HG02970 (cell line): Measurements from ENCODE around the gene UBASH3A.

ENCODE experiments used
- ATAC-seq: cut with Tn5 transposase; IDR thresholded peaks from one replicate; pipeline ENCODE4 v1.9.1; 2021; ENCODE audit warnings: mild to moderate bottlenecking, moderate library complexity, moderate number of reproducible peaks; ENCODE audit not compliant: unreplicated experiment, low FRiP score

Gene UBASH3A

GRCh38 chr21:42443876-42444744 is 40.4 kb downstream of the UBASH3A start:
- no peak for ATAC-seq

GRCh38 chr21:42444745-42445059 is 41.0 kb downstream of the UBASH3A start:
- ATAC-seq, result no peak

GRCh38 chr21:42445311-42445710 is 41.6 kb downstream of the UBASH3A start:
- no peak for ATAC-seq

- ATAC-seq, result no peak
Measured at GRCh38 chr21:42446531-42446930, 42.8 kb downstream of the UBASH3A start.

- ATAC-seq, result no peak
Measured at GRCh38 chr21:42447182-42447581, 43.5 kb downstream of the UBASH3A start.

- no peak for ATAC-seq
Measured at GRCh38 chr21:42447732-42448131, 44.0 kb downstream of the UBASH3A start.

GRCh38 chr21:42448686-42449085 is 45.0 kb downstream of the UBASH3A start:
- no peak for ATAC-seq

GRCh38 chr21:42451941-42452340 is 48.2 kb downstream of the UBASH3A start:
- no peak for ATAC-seq

GRCh38 chr21:42452401-42453223 is 48.9 kb downstream of the UBASH3A start:
- ATAC-seq, result no peak

- ATAC-seq, result no peak
Measured at GRCh38 chr21:42453224-42453985, 49.7 kb downstream of the UBASH3A start.

GRCh38 chr21:42453986-42454570 is 50.4 kb downstream of the UBASH3A start:
- no peak for ATAC-seq

- ATAC-seq, result no peak
Measured at GRCh38 chr21:42454786-42455185, 51.1 kb downstream of the UBASH3A start.

- ATAC-seq, result no peak
Measured at GRCh38 chr21:42455196-42455595, 51.5 kb downstream of the UBASH3A start.

GRCh38 chr21:42455754-42456440 is 52.2 kb downstream of the UBASH3A start:
- ATAC-seq, result no peak

- ATAC-seq, result no peak
Measured at GRCh38 chr21:42456457-42456856, 52.8 kb downstream of the UBASH3A start.

- ATAC-seq, result no peak
Measured at GRCh38 chr21:42459082-42459460, 55.4 kb downstream of the UBASH3A start.

GRCh38 chr21:42459546-42460215 is 56.0 kb downstream of the UBASH3A start:
- ATAC-seq, result no peak

GRCh38 chr21:42460391-42461184 is 56.9 kb downstream of the UBASH3A start:
- ATAC-seq, result no peak

- ATAC-seq, result no peak
Measured at GRCh38 chr21:42461185-42461520, 57.5 kb downstream of the UBASH3A start.
